Fibroblast of the aortic adventitia (primary cell): Measurements from ENCODE around the gene SLC28A1. TPM values are rescaled to one million over a fixed set of nuclear protein-coding genes. Genes with fewer than 3 reads are reported as not detected.
A peak's percentile ranks its signal among the peaks of the same experiment; 100 is the strongest.
"Not testable (repeated sequence)": the region's sequence is repeated elsewhere in the genome, so short reads cannot be mapped to it uniquely, and the experiment has no call there.

Source experiments
- DNase-seq: peaks from one replicate; pipeline ENCODE4 v3.0.0-alpha.2; 2010; ENCODE audit warnings: low read depth
- H3K4me3 ChIP-seq: 2 replicates; pipeline ENCODE4 v1.5.1; 2011; ENCODE audit warnings: low read depth, mild to moderate bottlenecking, control low read depth, low read length, moderate library complexity
- CTCF ChIP-seq: IDR thresholded peaks from 2 replicates; pipeline ENCODE4 v1.5.1; 2011; ENCODE audit warnings: mild to moderate bottlenecking, low read length, control low read depth, inconsistent platforms; ENCODE audit not compliant: insufficient read depth
- total RNA-seq: library from RNA; depleted of rRNA; stranded (reverse); fragments of >200 nt; gene quantifications from 2 replicates; pipeline ENCODE4 v1.2.3, GENCODE V29; 2012; ENCODE audit warnings: low replicate concordance

Gene SLC28A1
- total RNA-seq, 1 donor: not detected

DNA sequence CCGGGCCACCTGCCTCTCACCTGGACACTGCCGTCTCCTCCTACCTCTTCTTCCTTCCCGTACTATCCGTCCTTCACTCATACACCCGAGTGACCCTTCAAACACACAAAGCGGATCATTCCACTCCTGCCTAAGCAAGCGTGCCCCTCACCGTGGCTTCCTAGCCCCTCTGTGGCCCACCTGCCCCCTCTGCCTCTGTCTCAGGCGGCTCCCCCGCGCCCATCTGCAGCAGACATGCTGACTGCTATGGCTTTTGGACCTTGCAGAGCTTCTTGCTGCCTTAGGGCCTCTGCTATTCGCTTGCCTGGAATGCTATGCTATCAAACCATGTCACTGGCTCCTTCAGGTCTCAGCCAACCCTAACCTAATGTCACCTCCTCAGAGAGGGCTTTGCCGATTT, 38.1 kb downstream of the SLC28A1 start:
- DNase-seq: no peak
- no peak for TF ChIP-seq CTCF
- no peak overlapping the region for H3K4me3 ChIP-seq

- no peak overlapping the region for H3K4me3 ChIP-seq
- peak; percentile 20 for DNase-seq
- TF ChIP-seq CTCF: no peak
These were observed 39.7 kb downstream of the SLC28A1 start for GRCh38 chr15:84924077-84924731.

- H3K4me3 ChIP-seq: not testable (repeated sequence)
- peak; percentile 63 for DNase-seq
These were observed 40.5 kb downstream of the SLC28A1 start for GRCh38 chr15:84924821-84925569.

DNA sequence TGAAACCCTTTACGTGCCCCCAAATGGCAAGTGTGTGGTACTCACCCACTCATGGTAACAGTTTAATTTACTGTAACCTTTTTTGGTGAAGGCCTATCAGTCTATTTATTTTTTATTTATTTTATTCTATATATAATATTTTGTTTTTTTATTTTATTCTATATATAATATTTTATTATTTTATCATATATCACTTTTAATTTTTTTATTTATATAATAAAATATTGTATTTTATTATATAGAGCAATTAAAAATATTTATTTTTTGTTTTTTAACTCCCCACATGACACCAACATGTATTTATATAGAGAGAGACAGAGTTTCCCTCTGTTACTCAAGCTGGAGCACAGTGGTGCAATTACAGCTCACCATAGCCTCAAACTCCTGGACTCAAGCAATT, 41.4 kb downstream of the SLC28A1 start:
- DNase-seq: no peak
- no peak for TF ChIP-seq CTCF
- H3K4me3 ChIP-seq: no peak overlapping the region

- TF ChIP-seq CTCF: no peak
- no peak overlapping the region for H3K4me3 ChIP-seq
- DNase-seq: no peak
These were observed 42.2 kb downstream of the SLC28A1 start for GRCh38 chr15:84926491-84927230.

DNA sequence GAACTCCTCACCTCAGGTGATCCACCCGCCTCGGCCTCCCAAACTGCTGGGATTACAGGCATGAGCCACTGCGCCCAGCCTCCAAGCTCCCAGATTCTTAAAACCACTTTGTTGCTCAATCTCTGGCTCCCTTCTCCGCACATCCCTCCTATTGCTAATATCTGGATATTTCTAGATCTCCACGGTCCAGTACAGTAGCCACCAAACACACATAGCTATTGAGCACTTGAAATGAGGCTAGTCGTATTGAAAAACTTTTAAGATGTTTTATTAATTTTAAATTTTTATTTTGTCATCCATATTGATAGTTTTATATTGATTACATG, 44.3 kb downstream of the SLC28A1 start:
- DNase-seq: peak; percentile 45
- no peak for TF ChIP-seq CTCF
- no peak overlapping the region for H3K4me3 ChIP-seq
